Stimulated activated CD4-positive, alpha-beta T cell treated with anti-CD3 and anti-CD28 coated beads, TNF-alpha, amount 100 ng/mL, for 24 hours (primary cell): ENCODE results near the gene EDARADD.
"Not testable (repeated sequence)": the region's sequence is repeated elsewhere in the genome, so short reads cannot be mapped to it uniquely, and the experiment has no call there.

Source experiments
- DNase-seq, 3 experiments: peaks; one replicate each; pipeline ENCODE4 v3.0.0-alpha.2; 2020; ENCODE audit warnings: low read depth in 3 of 3

The EDARADD gene

DNA sequence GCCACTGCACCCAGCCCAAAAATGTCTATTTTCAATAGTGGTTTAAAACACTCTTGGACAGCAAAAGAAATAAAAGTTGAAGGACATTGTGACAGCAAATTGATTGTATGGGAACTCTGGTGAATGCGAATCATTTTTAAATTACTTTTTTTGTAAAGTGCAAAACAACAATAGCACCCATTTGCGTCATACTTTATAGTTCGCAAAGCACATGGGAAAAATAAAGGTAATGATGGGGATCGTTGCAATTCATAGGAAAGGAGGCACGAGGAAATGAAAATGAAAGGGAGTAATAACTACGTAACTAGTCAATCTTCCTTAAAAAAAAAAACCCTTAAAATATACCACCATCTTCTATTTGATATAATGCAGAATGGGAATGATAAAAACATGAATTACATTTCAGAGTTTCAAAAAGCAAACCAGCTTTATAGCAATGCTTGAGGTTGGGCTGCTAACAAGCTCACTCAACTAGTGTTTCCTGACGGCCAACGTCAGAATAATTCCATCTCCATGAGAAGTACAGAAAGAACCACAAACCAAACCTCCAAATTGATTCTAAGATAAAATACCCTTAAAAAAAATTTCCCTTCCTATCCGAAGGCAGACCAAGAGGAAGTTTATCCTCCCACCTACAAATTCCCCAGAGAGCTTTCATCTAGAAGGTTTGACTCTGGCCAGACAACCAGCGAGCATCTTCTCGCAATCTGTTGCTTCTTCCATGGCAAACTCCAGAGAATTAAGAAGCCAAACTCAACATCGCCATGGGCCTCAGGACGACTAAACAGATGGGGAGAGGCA is at the start of gene EDARADD:
EDARADD (plus strand) TSS at position 606 of the 801 bp plus-strand sequence; CDS start at position 765, 159 bp downstream.
- DNase-seq: no peak

DNA sequence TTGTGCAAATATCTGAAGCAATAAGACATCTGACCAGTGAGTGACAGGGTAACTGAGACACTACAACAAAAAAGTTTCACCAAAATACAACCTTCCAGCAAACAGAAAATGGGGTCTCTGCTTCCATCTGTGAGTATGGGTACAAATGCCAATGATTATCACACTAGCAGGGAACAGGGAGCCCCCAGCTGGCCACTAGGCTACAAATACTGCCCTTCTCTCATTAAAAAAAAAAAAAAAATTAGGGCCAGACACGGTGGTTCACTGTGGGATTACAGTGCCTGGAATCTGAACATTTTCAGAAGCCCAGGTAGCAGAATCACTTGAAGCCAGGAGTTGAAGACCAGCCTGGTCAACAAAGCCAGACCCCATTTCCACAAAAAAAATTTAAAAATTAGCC is 48.4 kb upstream of the EDARADD start:
- DNase-seq: no peak

DNA sequence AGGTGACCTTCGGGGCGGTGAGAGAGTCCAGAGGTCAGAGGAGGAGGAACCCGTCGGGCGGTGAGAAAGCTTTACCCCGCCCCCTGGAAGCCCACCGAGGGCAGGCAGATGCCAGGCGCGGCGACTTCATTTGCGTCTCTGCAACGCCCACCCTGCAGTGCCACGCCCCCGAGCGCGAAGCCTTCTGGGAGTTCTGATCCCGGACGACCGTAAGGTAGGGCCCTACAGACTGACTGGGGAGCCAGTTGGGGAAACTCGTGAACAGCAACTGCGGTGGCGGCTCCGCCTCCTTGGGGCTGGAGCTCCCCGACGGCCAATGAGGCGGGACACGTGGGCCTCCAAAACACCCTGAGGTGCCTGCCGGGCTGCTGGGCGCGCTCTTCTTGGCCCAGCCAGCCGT is 46.0 kb upstream of the EDARADD start:
- no peak for DNase-seq

DNA sequence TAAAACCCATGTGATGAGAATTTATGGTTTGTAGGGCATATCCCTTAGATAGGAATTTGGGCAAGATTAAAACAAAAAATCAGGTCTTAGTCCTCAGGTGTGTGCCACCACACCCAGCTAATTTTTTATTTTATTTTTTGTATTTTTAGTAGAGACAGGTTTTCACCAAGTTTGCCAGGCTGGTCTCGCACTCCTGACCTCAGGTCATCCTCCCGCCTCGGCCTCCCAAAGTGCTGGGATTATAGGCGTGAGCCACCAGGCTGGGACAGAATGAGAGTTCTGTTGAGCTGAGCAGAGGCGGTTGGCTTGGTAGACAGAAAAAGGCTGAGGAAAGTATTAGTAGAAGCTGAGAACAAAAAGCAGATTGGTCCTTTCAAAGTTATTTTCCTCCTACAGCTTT is 43.8 kb upstream of the EDARADD start:
- no peak for DNase-seq

DNA sequence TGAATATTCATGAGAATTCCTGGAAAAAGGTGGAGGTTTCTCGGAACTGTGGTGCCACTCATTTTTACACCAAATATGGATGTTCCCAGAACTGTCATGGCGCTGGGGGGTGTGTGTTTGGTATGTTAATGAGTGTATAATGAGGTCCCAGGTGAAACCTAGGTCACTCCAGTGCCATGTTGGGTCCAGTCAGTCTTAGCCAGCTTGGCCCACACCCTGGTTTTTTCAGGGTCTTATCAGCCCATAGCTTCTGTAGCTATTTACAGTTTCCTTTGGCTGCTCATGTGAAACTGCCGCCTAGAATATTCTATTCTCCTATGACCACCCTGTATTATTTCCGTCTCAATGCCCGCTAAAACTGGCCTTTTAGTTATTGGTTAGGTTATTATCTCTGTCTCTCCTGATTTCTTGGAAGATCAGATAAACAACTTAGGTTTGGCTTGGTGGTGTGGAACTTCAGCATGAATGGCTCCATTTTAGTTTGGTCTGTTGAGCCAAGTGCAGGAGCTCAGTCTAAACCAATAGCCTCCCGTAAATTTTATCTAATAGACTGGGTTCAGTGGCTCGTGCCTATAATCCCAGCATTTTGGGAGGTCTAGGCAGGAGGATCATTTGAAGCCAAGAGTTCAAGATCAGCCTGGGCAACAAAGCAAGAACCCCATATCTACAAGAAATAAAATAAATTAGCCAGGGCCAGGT is 42.1 kb upstream of the EDARADD start:
- DNase-seq: no peak

DNA sequence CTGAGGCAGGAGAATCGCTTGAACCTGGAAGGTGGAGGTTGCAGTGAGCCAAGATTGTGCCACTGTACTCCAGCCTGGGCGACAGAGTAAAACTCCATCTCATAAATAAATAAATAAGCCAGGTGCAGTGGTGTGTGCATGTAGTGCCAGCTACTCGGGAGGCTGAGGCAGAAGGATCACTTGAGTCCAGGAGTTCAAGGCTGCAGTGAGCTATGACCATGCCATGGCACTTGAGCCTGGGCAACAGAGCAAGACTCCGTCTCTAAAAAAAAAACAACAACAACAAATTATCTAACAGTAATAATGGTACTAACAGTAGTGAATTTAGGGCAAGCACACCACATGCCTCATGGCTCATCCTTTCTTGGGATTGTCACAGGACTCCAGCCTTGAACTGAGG is 41.3 kb upstream of the EDARADD start:
- not testable (repeated sequence) for DNase-seq

DNA sequence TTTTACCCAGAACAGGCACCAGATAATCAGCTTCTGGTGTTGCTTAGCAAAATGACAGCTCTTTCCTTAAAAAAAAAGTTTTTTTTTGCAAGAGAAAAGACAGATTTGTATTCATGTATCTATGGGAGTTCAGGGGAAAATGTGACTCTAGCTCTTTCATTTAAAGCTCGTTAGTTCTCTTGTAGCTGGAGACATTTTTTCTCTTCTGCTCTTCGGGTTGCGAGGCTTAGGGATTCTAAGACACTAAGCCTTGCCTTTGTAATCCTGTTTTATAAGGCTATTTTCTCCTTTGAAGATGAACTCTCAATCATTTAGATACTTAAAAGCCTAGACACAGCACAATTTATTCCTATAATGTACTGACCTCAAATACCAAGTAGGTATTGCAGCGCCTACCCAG is 40.3 kb upstream of the EDARADD start:
- DNase-seq: no peak

DNA sequence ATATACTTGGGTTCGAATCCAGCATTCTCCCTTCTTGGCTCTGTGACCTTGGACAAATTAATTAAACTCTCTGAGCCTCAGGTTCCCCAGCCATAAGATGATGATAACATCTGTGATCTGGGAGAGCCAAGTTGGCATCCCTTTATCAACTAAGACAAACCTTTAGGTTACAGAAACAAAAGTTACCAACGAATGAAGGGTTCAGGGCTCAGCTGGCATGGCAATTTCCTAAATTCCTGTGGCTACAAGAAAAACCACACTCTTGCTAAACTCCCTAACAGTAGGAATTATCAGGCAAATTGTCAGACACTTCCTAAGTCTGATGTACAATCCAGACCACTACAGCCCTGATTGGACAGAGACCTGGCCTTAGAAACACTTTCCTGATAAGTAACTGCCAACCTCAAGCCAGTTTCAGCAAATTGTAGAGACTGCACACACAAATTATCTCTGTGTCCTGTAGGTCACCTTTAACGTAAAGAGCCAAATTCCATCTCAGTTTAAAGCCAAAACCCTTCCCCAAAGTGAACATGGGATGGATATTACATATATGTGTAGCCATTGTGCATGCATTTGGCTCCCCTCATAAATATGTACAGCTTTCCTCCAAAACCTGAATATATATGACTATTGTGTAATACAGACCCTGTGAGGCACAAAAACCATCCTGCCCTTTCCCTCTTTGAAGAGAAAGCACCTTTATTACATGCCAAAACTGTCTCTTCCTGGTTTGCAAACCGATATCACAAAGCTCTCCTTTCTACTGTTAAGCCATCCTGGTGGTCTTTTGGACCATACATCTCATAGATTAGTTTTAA is 39.5 kb upstream of the EDARADD start:
- no peak for DNase-seq

DNA sequence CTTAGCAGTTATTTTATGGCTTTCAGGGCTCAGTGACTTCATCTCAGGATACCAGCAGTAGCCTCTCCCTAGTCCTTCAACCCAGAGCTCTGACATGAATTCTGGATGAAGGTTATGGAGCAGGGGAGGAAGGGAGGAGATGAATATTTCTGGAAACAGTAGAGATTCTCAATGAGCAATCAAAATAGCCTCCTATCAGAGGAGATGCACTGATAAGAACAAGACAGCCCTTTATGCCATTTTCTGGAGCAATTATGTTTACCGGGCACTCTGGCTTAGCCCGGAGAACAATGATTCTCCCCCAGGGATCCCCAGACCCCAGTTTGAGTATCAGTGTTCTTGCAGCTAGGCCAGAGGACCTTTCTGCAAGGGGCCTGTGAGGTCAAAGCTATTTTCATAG is 37.9 kb upstream of the EDARADD start:
- DNase-seq: no peak

DNA sequence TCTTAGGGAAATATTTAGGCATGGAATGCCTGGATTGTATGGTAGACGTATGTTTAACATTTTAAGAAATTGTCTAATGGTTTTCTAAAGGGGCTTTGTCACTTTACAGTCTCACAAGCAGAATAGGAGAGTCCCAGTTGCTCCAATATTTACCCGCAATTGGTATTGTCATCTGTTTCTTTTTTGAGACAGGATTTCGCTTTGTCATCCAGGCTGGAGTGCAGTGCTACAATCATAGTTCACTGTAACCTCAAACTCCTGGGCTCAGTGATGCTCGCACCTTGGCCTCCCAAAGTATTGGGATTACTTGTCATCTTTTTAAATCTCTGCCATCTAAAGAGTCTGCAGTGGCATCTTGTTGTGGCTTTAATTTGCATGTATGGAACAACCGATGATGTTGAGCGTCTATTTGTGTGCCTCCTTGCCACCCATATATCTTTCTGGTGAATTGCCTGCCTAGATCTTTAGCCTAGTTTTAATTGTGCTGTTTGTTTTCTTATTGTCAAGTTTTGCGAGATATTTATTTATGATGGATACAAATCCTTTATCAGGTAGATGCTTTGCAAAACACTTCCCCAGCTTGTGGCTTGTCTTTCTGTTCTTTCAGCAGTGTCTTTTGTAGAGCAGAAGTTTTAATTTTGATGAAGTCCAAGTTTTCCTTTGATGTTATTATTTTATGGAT is 32.0 kb upstream of the EDARADD start:
- DNase-seq: no peak

DNA sequence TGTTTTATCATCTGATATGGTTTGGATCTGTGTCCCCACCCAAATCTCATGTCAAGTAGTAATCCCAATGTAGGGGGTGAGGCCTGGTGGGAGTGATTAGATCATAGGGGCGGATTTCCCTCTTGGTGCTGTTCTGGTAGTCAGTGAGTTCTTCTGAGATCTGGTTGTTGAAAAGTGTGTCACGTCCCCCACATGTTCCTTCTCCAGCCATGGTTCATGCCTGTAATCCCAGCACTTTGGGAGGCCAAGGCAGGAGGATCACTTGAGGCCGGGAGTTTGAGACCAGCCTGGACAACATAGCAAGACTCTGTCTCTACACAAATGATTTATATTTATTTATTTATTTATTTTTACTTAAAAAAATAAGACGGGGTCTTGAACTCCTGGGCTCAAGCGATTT is 30.8 kb upstream of the EDARADD start:
- no peak for DNase-seq

DNA sequence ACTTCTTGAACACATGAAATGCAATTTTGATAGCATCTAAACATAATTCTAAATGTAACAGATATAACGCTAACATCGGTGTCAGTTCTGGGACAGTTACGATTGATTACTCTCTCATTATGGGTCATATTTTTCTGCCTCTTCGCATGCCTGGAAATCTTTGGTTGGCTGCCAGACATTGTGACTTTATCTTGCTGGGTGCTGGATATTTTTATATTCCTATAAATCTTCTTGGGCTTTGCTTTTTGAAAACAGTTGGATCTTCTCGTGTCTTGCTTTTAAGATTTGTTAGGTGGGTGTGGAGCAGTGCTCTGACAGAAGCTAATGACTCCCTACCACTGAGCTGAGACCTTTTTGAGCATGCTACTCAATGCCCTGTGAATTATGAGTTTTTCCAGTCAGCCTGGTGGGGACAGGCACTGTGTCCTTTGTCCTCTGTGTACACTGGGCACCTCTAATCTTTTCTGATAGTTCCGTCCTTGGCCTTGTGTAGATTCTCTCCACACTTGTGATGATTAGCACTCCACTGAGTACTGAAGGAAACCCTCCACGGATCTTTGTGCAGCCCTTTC is 28.0 kb upstream of the EDARADD start:
- DNase-seq: no peak

DNA sequence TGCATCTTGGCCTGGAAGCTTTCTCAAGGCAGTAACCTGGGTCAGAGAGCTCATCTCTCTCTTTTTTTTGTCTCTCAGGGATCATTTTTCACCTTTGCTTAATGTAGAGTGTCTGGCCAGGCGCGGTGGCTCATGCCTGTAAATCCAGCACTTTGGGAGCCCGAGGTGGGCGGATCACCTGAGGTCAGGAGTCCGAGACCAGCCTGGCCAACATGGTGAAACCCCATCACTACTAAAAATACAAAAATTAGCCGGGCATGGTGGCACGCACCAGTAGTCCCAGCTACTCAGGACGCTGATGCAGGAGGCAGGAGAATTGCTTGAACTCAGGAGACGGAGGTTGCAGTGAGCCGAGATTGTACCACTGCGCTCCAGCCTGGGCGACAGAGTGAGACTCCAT is 27.4 kb upstream of the EDARADD start:
- DNase-seq: not testable (repeated sequence)

DNA sequence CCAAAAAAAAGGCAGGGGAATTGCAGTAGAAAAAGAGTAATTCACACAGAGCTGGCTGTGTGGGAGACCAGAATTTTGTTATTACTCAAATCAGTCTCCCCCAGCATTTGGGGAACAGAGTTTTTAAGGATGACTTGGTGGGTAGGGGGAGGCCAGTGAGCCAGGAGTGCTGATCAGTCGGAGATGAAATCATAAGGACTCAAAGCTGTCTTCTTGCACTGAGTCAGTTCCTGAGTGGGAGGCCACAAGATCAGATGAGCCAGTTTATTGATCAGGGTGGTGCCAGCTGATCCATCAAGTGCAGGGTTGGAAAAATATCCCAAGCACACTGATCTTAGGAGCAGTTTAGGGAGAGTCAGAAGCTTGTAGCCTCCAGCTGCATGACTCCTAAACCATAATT is 23.7 kb upstream of the EDARADD start:
- no peak for DNase-seq

DNA sequence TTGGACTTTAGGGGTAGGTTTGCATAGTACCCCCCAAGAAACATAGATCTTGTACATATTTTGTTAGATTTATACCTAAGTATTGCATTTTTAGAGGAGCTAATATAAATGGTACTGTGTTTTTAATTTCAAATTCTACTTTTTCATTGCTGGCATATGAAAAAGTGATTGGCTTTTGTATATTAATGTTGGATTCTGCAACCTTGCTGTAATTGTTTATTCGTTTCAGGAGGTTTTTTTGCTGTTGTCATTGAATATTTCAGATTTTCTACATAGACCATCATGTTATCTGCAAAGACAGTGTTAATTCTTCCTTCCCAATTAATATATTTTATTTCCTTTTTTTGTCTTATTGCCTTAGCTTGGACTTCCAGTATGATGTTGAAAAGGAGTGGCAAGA is 23.0 kb upstream of the EDARADD start:
- no peak for DNase-seq

DNA sequence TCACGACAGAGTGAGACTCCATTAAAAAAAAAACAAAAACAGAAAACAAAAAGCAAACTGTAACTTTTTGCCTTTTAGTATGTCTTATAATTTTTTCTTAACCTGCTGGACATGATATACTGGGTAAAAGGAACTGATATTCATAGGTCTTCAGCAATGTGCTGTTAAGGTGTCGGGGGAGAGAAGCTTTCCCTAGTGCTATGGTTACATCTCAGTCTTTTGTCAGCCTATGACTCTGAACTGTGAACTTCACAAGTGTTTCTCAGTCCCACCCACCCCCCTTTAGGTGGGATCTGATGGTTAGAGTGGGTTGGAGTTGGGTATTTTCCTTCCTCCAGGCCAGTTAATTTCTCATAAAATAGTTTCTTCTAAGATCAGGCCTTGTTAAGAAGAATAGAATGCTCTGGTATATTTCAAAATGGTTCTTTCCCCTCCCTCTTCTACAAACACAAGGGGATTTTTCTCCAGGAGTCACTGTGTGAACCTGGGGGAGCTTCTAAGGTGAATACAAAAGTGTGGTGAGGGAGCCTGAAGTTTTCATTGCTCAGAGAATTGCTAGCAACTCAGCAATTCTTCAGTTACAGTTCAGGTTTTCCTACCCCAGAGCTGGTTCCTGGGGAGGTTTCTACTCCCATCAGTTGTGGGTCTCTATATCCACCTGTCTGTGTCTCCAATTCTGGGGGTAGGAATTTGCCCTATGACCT is 16.1 kb upstream of the EDARADD start:
- no peak for DNase-seq

DNA sequence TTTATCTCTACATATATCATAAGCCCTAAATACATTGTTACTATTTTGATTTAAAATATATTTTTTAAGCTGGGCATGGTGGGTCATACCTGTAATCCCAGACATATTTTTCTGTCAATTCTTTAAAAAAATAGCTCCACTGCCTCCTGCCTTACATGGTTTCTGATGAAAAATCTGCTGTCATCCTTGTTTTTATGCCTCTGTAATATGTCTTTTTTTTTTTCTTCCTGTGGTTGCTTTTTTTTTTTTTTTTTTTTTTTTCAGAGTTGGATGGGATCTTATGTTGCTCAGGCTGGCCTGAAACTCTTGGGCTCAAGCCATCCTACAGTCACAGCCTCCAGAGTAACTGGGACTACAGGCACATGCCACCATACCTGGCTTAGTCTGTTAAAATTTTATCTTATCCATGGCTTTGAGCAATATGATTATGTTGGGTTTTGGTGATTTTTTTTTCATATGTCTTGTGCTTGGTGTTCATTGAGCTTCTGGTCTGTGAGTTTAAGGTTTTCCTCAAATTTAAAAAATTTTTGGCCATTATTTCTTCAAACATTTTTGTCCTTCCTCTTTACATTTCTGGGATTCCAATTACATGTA is 12.4 kb upstream of the EDARADD start:
- DNase-seq: no peak

DNA sequence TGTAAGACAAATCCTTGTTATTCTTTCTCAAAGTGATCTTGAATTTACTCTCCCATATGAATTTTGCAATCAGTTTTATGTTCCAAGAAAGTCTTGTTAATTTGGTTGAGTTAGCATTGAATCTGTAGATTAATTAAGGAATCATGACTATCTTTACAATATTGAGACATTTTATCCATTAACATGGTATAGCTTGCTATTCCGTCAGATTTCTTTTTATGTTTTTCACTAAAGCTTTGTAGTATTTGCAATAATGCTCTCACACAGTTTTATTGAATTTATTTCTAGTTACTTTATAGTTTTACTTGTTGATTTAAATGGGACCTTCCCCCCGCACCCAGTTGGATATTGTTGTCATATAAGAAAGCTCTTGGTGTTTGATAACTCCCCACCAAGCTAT is 5.8 kb upstream of the EDARADD start:
- no peak for DNase-seq

DNA sequence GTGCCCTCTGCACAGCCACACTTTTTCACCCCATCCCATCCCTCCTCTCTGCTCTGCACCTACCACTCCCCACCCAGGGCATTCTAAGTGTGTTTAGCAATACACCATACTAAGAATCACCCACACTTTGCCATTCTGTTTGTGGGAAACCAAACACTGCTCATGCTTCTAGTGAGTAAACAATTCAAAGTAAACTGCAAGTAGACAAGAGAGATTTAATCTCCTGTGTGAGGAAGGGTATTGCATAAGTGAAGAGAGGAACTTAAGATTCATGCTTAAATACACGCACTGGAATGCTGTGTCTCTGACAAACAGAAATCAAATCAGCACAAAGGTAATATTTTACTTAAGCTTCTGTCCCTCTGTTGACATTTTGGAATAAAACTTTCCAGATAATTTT is 4.8 kb upstream of the EDARADD start:
- no peak for DNase-seq

DNA sequence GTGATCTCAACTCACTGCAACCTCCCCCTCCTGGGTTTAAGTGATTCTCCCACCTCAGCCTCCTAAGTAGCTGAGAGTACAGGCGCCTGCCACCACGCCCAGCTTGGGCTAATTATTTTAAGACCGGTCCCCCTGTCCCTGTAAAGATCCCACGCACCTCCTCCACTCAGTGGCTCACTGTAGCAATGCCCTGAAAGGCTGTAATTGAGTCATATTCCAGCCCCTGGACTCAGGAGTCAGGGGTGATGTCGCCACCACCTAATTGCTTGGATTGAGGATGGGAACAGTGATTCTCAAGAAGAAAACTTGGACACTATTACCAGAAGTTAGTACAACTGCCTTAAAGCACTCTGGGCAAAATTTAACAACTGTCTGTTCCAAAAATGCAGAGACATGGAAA is 3.1 kb upstream of the EDARADD start:
- no peak for DNase-seq

DNA sequence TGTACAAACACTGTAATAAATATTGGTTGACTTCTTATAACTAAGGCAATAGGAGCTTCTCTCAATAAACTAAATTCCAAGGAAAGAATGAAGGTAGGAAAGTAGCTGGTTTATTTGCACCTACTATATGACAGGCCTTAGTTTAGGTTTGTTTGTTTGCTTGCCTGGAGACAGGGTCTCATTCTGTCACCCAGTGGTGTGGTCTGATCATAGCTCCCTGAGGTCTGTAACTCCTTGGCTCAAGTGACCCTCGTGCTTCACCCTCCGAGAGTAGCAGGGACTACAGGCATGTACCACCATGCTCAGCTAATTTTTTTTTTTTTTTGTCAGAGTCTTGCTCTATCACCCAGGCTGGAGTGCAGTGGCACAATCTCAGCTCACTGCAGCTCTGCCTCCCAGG is 1.9 kb upstream of the EDARADD start:
- DNase-seq: no peak
